ENCODE results near the gene SYF2. TPM values are rescaled to one million over a fixed set of nuclear protein-coding genes. Genes with fewer than 3 reads are reported as not detected.
"Not testable (repeated sequence)": the region's sequence is repeated elsewhere in the genome, so short reads cannot be mapped to it uniquely, and the experiment has no call there.

Gene SYF2
- total RNA-seq, 8 experiments from 2014 or later, result 58.6 to 99.9 (median 85.8) TPM

- H3K4me3 ChIP-seq, result no peak overlapping the region
- WGBS, 10 experiments, result 0 to 80% (median 38%) methylated on average over 1 to 18 of the region's 20 CpGs
- peaks cover 29 to 40% of the 10 kb centered on the region in 2 donors for H3K4me1 ChIP-seq (replicated peaks in 1 of 2)
- ATAC-seq (replicated peaks in 6 of 8), result peak in 7 of 8 experiments; percentile 32 to 89 (median 59)
- in situ Hi-C loops (cut with MboI; ENCODE audit: low pct_unique_long_range_greater_than_20kb in 2 of 9, low sequenced_read_pairs in 9 of 9, unreplicated experiment in 9 of 9), result no loop called here
- H3K27ac ChIP-seq, result peak overlapping the region in 1 of 2 donors; percentile 44
Observed at GRCh38 chr1:25198663-25199252, 33.5 kb downstream of the SYF2 start.

- H3K4me3 ChIP-seq, result no peak overlapping the region
Observed at GRCh38 chr1:25197982-25198662, 34.2 kb downstream of the SYF2 start.

GRCh38 chr1:25197235-25197975 lies 34.9 kb downstream of the SYF2 start:
- Histone ChIP-seq H3K4me1 (replicated peaks in 1 of 2) (peaks cover 29 to 40% of the 10 kb centered on the region in 2 donors), H3K4me3 (no peak overlapping the region), H3K27ac (no peak overlapping the region)
- in situ Hi-C loops (cut with MboI; ENCODE audit: low pct_unique_long_range_greater_than_20kb in 2 of 9, low sequenced_read_pairs in 9 of 9, unreplicated experiment in 9 of 9), result no loop called here
- 10 to 73% (median 40%) methylated on average over 1 to 18 of the region's 20 CpGs; no CpG with 5 or more reads in 2 of the 10 experiments for WGBS, 10 experiments
- peak in 5 of 8 experiments; percentile 43 to 86 (median 83) for ATAC-seq (replicated peaks in 6 of 8)

More at GRCh38 chr1:25197982-25198662, 34.2 kb downstream of the SYF2 start:
- H3K4me1 ChIP-seq (replicated peaks in 1 of 2), result peaks cover 29 to 40% of the 10 kb centered on the region in 2 donors
- in situ Hi-C loops (cut with MboI; ENCODE audit: low pct_unique_long_range_greater_than_20kb in 2 of 9, low sequenced_read_pairs in 9 of 9, unreplicated experiment in 9 of 9), result no loop called here
- no peak overlapping the region for H3K27ac ChIP-seq
- WGBS, 10 experiments, result 17 to 100% (median 67%) methylated on average over 1 to 11 of the region's 11 CpGs; no CpG with 5 or more reads in 1 of the 10 experiments
- ATAC-seq (replicated peaks in 6 of 8), result peak in 3 of 8 experiments; percentile 5 to 22 (median 15)

GRCh38 chr1:25196830-25197229 lies 35.5 kb downstream of the SYF2 start:
- no peak for ATAC-seq (replicated peaks in 6 of 8)
- Histone ChIP-seq H3K4me3 (no peak overlapping the region), H3K27ac (no peak overlapping the region), H3K4me1 (replicated peaks in 1 of 2) (peaks cover 29 to 40% of the 10 kb centered on the region in 2 donors)
- in situ Hi-C loops (cut with MboI; ENCODE audit: low pct_unique_long_range_greater_than_20kb in 2 of 9, low sequenced_read_pairs in 9 of 9, unreplicated experiment in 9 of 9), result no loop called here
- 53 to 90% (median 88%) methylated on average over 2 to 5 of the region's 7 CpGs; no CpG with 5 or more reads in 4 of the 10 experiments for WGBS, 10 experiments

GRCh38 chr1:25195835-25196234 lies 36.5 kb downstream of the SYF2 start:
- ATAC-seq (replicated peaks in 6 of 8), result no peak
- Histone ChIP-seq H3K27ac (no peak overlapping the region), H3K4me1 (replicated peaks in 1 of 2) (peaks cover 29 to 40% of the 10 kb centered on the region in 2 donors), H3K4me3 (no peak overlapping the region)
- WGBS, 10 experiments, result 60 to 100% (median 90%) methylated on average over 1 to 5 of the region's 6 CpGs; no CpG with 5 or more reads in 5 of the 10 experiments
- in situ Hi-C loops (cut with MboI; ENCODE audit: low pct_unique_long_range_greater_than_20kb in 2 of 9, low sequenced_read_pairs in 9 of 9, unreplicated experiment in 9 of 9), result no loop called here

GRCh38 chr1:25194572-25195020 lies 37.7 kb downstream of the SYF2 start:
- in situ Hi-C loops (cut with MboI; ENCODE audit: low pct_unique_long_range_greater_than_20kb in 2 of 9, low sequenced_read_pairs in 9 of 9, unreplicated experiment in 9 of 9), result no loop called here
- peak in 2 of 8 experiments; percentile 8 to 22 for ATAC-seq (replicated peaks in 6 of 8)
- WGBS, 10 experiments, result 33 to 100% (median 69%) methylated on average over 1 to 14 of the region's 17 CpGs; no CpG with 5 or more reads in 4 of the 10 experiments
- Histone ChIP-seq H3K4me1 (replicated peaks in 1 of 2) (peaks cover 29 to 34% of the 10 kb centered on the region in 2 donors), H3K4me3 (no peak overlapping the region), H3K27ac (no peak overlapping the region)

- 20 to 100% (median 90%) methylated on average over 1 to 5 of the region's 8 CpGs; no CpG with 5 or more reads in 1 of the 10 experiments for WGBS, 10 experiments
- H3K4me1 ChIP-seq (replicated peaks in 1 of 2), result peaks cover 24 to 29% of the 10 kb centered on the region in 2 donors
- no peak for ATAC-seq (replicated peaks in 6 of 8)
- no peak overlapping the region for H3K4me3 ChIP-seq
- in situ Hi-C loops (cut with MboI; ENCODE audit: low pct_unique_long_range_greater_than_20kb in 2 of 9, low sequenced_read_pairs in 9 of 9, unreplicated experiment in 9 of 9), result no loop called here
- no peak overlapping the region for H3K27ac ChIP-seq
Observed at GRCh38 chr1:25194054-25194453, 38.2 kb downstream of the SYF2 start.

- WGBS, 10 experiments, result 0 to 94% (median 64%) methylated on average over 1 to 9 of the region's 9 CpGs; no CpG with 5 or more reads in 2 of the 10 experiments
- ATAC-seq (replicated peaks in 6 of 8), result no peak
- in situ Hi-C loops (cut with MboI; ENCODE audit: low pct_unique_long_range_greater_than_20kb in 2 of 9, low sequenced_read_pairs in 9 of 9, unreplicated experiment in 9 of 9), result no loop called here
Observed at GRCh38 chr1:25193229-25193628, 39.1 kb downstream of the SYF2 start.

GRCh38 chr1:25192154-25192553 lies 40.1 kb downstream of the SYF2 start:
- Histone ChIP-seq H3K4me1 (replicated peaks in 1 of 2) (peaks cover 5 to 10% of the 10 kb centered on the region in 2 donors), H3K4me3 (no peak overlapping the region), H3K27ac (no peak overlapping the region)
- no peak for ATAC-seq (replicated peaks in 6 of 8)
- 40 to 100% (median 83%) methylated on average over 1 to 5 of the region's 5 CpGs; no CpG with 5 or more reads in 1 of the 10 experiments for WGBS, 10 experiments
- in situ Hi-C loops (cut with MboI; ENCODE audit: low pct_unique_long_range_greater_than_20kb in 2 of 9, low sequenced_read_pairs in 9 of 9, unreplicated experiment in 9 of 9), result no loop called here

More at GRCh38 chr1:25193229-25193628, 39.1 kb downstream of the SYF2 start:
- H3K27ac ChIP-seq, result no peak overlapping the region
- H3K4me3 ChIP-seq, result no peak overlapping the region
- H3K4me1 ChIP-seq (replicated peaks in 1 of 2), result peaks cover 16 to 21% of the 10 kb centered on the region in 2 donors

GRCh38 chr1:25190260-25190659 lies 42.0 kb downstream of the SYF2 start:
- H3K4me3 ChIP-seq, result no peak overlapping the region
- in situ Hi-C loops (cut with MboI; ENCODE audit: low pct_unique_long_range_greater_than_20kb in 2 of 9, low sequenced_read_pairs in 9 of 9, unreplicated experiment in 9 of 9), result no loop called here
- H3K27ac ChIP-seq, result no peak overlapping the region
- ATAC-seq (replicated peaks in 6 of 8), result no peak
- 0 to 89% (median 68%) methylated on average over 1 to 2 of the region's 2 CpGs for WGBS, 10 experiments
- H3K4me1 ChIP-seq (replicated peaks in 1 of 2), result peaks cover 0 to 5% of the 10 kb centered on the region in 2 donors

- in situ Hi-C loops (cut with MboI; ENCODE audit: low pct_unique_long_range_greater_than_20kb in 2 of 9, low sequenced_read_pairs in 9 of 9, unreplicated experiment in 9 of 9); H3K4me1 ChIP-seq (replicated peaks in 1 of 2); ATAC-seq (replicated peaks in 6 of 8); H3K27ac ChIP-seq; H3K4me3 ChIP-seq: not testable (repeated sequence)
- 81 to 100% (median 100%) methylated on average over 1 to 3 of the region's 3 CpGs; no CpG with 5 or more reads in 2 of the 10 experiments for WGBS, 10 experiments
Observed at GRCh38 chr1:25187904-25188303, 44.4 kb downstream of the SYF2 start.

GRCh38 chr1:25187077-25187476 lies 45.2 kb downstream of the SYF2 start:
- no peak overlapping the region for H3K27ac ChIP-seq
- ATAC-seq (replicated peaks in 6 of 8), result no peak
- in situ Hi-C loops (cut with MboI; ENCODE audit: low pct_unique_long_range_greater_than_20kb in 2 of 9, low sequenced_read_pairs in 9 of 9, unreplicated experiment in 9 of 9), result no loop called here
- no peaks in the 10 kb centered on the region for H3K4me1 ChIP-seq (replicated peaks in 1 of 2)
- 58 to 100% (median 95%) methylated on average over 1 to 5 of the region's 5 CpGs; no CpG with 5 or more reads in 5 of the 10 experiments for WGBS, 10 experiments
- no peak overlapping the region for H3K4me3 ChIP-seq
